Stimulated activated CD8-positive, alpha-beta memory T cell treated with anti-CD3 and anti-CD28 coated beads, Interleukin-15, amount 100 ng/mL, for 24 hours (primary cell): ENCODE measurements around the gene ZDHHC24.
A peak's percentile ranks its signal among the peaks of the same experiment; 100 is the strongest.
"Not testable (repeated sequence)": the region's sequence is repeated elsewhere in the genome, so short reads cannot be mapped to it uniquely, and the experiment has no call there.

Experiments
- DNase-seq: peaks from one replicate; pipeline ENCODE4 v3.0.0-alpha.2; 2020; ENCODE audit warnings: low read depth

ZDHHC24 gene

DNA sequence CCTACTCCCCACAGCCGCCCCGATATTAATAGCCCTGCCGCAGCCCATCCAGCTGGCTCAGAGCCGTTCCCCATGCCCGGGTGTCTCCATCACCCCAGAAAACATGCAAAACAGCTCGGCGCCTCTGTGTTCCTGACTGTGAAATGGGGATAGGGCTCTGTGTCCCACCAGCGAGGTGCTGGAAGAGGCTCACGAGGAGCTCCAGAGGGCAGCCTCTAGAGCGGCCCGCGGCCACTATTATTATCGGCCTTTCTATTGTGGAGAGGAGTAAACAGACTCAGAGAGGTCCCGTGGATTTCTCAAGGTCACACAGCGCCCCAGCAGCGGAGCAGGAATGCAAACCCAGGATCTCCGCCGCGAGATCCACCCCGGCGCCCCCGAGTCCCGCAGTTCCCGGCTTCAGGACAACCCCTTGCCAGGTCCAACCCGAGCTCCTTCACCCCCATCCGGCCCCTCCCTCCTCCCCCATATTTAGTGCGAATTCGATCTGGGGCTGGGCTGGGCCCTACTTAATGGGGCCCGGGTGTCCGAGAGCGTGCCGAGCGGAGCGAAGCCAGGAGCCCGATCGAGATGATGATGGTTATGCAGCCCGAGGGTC, 619 bp upstream of the ZDHHC24 start, which contains the start of gene ACTN3:
TSS of gene ACTN3 (plus strand) at position 536 of the 598 bp plus-strand sequence. CDS start at position 571, 35 bp downstream.
- no peak for DNase-seq

DNA sequence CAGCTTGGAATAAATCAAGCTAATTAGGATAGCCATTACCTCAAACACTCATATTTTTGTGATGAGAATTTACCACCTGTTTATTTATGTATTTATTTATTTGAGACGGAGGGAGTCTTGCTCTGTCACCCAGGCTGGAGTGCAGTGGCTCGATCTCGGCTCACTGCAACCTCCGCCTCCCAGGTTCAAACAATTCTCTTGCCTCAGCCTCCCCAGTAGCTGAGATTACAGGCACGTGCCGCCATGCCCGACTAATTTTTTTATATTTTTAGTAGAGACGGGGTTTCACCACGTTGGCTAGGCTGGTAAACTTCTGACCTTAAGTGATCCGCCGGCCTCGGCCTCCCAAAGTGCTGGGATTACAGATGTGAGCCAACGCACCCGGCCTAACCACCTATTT, 896 bp downstream of the ZDHHC24 start:
- DNase-seq: not testable (repeated sequence)

GRCh38 chr11:66543263-66544107, 2.4 kb downstream of the ZDHHC24 start:
- peak; percentile 20 for DNase-seq

DNA sequence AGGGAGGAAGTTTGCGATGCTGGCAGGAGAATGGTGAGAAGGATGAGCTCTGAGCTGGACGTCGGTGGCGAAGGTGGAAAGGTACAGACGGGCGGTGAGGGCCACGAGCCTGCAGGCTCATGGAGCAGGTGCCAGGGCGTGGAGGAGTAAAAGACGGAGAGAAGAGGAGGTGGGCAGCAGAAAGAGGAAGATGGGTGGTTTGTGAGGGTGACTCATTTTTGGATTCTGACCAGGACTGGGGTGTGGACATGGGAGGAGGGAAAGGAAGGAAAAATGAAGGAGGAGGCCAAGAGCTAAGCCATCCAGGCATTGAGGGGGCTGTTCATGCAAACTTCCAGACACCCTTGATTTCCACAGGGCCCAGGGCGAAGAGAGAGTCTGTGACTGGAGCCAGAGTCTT, 3.5 kb downstream of the ZDHHC24 start:
- no peak for DNase-seq

GRCh38 chr11:66541892-66542291, 4.0 kb downstream of the ZDHHC24 start:
- DNase-seq: no peak

GRCh38 chr11:66540598-66540997, 5.2 kb downstream of the ZDHHC24 start:
- DNase-seq: not testable (repeated sequence)

GRCh38 chr11:66539870-66540213, 6.0 kb downstream of the ZDHHC24 start:
- no peak for DNase-seq

DNA sequence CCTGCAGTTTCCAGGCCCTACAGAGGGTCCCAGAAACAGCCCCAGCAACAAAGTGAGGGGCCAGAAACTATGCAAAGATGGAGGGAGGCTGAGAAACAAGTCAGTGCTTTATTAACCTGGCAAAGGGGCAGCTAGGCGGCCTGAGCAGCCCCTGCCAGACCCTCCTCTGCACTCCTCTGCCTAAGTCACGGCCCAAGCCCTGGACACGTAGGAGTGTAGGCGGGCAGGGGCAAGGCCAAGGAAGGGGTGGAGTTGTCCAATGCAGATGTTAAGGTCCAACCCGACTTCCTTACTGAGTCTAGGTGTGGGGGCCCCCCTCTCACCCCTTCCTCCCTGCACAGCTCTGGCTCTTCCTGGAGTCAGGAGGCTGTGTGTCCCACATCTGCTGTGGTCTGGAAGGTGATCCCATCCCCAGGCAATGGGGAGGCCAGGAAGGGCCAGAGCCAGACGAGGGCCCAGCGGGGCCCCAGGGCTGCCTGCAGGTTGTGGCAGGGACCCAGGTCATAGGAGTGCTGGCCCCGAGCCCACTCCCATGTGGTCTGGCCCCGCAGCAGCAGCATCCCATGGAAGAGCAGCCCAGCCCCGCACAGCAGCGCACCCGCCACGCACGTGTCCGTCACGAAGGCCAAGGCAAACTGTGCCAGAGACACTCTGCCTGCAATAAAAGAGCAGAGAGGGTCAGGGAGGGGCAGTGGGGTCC, 6.5 kb downstream of the ZDHHC24 start:
- no peak for DNase-seq

- no peak for DNase-seq
These were observed 13.1 kb downstream of the ZDHHC24 start for GRCh38 chr11:66532784-66533183.

GRCh38 chr11:66531841-66532240, 14.0 kb downstream of the ZDHHC24 start:
- DNase-seq: no peak

DNA sequence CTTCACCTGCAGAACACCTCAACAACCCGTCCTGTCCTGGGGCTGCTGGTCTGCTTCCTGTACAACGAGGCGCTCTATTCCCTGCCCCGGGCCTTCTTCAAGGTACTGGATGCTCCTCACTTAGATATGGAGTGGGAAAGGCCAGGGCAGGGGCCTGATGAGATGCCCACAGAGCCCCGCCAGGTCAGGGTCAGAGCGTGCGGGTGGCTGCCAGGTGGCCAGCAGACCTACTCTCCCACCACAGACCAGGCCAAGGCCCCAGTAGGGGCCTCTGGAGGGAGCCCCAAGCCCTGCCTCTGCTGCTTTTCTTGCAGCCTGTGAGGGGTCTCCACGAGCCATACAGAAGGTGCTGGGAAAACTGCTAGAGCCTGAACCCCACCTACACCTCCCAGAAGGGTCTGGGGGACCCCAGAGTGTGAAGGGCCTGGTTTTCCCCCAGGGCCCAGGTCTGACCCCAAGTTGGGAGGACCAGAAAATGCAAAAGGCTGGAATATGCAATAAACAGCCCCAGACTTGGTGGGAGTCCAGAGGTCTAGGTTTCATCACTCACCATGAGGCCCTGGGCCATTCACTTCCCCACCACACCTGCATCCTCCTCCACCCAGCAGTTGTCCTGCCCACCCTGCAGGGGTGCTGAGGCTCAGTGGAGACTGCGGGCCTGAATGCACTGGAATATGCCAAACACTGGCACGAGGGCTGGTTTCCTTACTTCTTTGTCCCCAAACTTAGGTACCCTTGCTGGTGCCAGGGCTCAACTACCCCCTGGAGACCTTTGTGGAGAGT, 14.7 kb downstream of the ZDHHC24 start:
- no peak for DNase-seq

- no peak for DNase-seq
These were observed 16.2 kb downstream of the ZDHHC24 start for GRCh38 chr11:66529655-66530054.

- DNase-seq: no peak
These were observed 16.8 kb downstream of the ZDHHC24 start for GRCh38 chr11:66529069-66529468.

DNA sequence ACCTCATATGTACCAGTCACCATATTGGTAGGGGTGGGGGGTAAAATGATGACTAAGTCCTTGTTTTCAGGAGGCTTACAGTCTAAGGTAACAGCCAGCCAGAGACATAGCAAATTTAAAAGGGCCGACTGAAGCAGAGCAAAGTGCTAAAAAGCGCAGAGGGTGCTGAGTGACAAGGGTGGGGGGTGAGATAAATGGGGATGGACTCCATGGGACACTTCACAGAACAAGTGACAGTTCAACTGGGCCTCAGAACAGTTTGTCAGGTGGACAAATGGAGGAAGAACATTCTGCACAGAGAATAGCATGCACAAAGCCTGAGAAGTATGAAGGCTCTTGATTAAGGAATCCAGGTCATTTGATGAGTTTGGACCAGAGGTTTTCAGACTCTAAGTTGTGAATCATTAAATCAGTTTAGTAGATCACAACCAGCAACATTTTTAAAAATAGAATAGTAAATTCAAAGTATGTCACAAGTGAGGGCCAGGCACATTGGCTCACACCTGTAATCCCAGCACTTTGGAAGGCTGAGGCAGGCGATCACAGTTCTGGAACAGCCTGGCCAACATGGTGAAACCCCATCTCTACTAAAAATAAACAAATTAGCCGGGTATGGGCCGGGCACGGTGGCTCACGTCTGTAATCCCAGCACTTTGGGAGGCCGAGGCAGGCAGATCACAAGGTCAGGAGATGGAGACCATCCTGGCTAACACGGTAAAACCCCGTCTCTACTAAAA, 21.4 kb downstream of the ZDHHC24 start:
- DNase-seq: no peak

GRCh38 chr11:66523611-66524010, 22.2 kb downstream of the ZDHHC24 start:
- no peak for DNase-seq

GRCh38 chr11:66510990-66511339, 34.9 kb downstream of the ZDHHC24 start:
- DNase-seq: no peak

DNA sequence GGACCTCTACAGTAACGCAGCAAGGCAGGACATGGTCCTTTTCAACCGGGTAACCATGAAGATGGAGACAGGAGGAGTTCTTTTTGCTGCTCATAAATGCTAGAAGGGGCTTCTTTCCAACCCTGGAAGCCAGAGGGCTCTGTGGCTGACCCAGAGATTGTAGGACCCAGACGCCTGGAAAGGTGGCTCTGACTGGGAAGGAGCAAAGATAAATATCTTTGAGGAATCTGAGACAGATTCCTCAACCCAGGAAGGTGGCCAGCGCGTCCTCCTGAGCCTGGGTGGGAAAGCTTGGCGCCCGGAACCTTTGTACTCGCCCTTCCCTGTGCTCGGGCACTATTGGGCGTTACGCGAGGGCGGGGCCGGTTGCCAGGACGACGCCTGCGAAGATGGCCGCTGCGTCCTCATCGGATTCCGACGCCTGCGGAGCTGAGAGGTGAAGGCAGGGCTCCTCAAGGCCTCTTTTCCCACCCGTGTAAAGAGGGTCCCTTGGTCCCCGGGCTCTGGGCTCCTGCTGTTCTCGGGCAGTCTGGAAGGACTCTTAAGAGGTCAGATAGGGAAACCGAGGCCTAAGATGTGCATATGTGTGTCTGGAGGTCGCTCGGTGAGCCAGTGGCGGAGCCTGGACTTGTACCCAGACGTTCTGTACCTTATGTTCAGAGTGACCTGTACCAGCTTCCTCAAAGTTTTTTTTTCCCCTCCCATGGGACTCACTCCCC, 35.4 kb downstream of the ZDHHC24 start, which contains the start of gene BBS1:
TSS of gene BBS1 (plus strand) at position 365 of the 719 bp plus-strand sequence. CDS start at position 390, 25 bp downstream.
- DNase-seq: peak; percentile 66

DNA sequence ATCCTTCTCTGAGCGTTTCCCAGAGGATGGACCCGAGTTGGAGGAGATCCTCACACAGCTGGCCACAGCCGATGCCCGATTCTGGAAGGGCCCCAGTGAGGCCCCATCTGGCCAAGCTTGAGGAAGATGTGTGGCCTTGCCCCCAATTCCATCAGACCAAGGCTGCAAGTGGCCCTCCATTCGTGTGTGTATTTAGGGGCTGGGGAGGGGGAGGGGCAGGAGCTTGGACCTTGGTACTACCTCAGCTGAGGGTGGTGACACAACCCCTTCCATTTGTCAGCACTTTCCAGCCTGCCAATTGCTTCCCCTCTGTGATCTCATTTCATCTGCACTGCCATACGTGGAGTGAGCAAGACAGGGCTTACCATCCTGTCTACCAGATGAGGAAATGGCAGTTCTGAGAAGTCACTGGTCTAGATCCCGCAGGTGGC, 36.7 kb downstream of the ZDHHC24 start:
- DNase-seq: no peak

GRCh38 chr11:66505276-66505816, 40.5 kb downstream of the ZDHHC24 start:
- DNase-seq: no peak

GRCh38 chr11:66498506-66498905, 47.3 kb downstream of the ZDHHC24 start:
- no peak for DNase-seq
